Measurements from ENCODE around the gene CFAP57. TPM values are rescaled to one million over a fixed set of nuclear protein-coding genes. Genes with fewer than 3 reads are reported as not detected.

Gene CFAP57
- total and polyA plus RNA-seq, 9 of the 15 experiments (the other 6 are each of a cell fraction or from before 2014, with no cell fraction given) = 0.04 to 0.22 (median 0.07) TPM; not detected in 3

GRCh38 chr1:43184388-43184787 lies 12.3 kb downstream of the CFAP57 start (continued):
- TF ChIP-seq MAFG (tag; conservative IDR thresholded peaks at IDR 0.05) (no peak), DNMT1 (IDR thresholded peaks at IDR 0.05) (no peak), NR1H2 (CRISPR knock-in tag; IDR thresholded peaks at IDR 0.05) (no peak), ATF7 (IDR thresholded peaks at IDR 0.05) (no peak), ZNF324 (CRISPR knock-in tag; IDR thresholded peaks at IDR 0.05) (no peak), ZNF280B (CRISPR knock-in tag; IDR thresholded peaks at IDR 0.05) (no peak), RHOXF2B (CRISPR knock-in tag; conservative IDR thresholded peaks at IDR 0.05) (no peak), NKRF (IDR thresholded peaks at IDR 0.05; ENCODE audit: borderline replicate concordance) (no peak), CUX1 (CRISPR knock-in tag; IDR thresholded peaks at IDR 0.05) (no peak), ZNF282 (CRISPR knock-in tag; IDR thresholded peaks at IDR 0.05) (no peak), PBX2 (CRISPR knock-in tag; IDR thresholded peaks at IDR 0.05; ENCODE audit: low read depth) (no peak), PBX2 (tag; conservative IDR thresholded peaks at IDR 0.05; ENCODE audit: low read depth) (no peak), ADNP (tag; IDR thresholded peaks at IDR 0.05) (peak; percentile 61), EZH2 (IDR thresholded peaks at IDR 0.05; ENCODE audit: borderline replicate concordance, low read depth, low read length) (no peak), BCL6 (CRISPR knock-in tag; IDR thresholded peaks at IDR 0.05) (no peak), CCNT2 (IDR thresholded peaks at IDR 0.05; ENCODE audit: borderline replicate concordance, extremely low read depth, insufficient read length, low read depth, low read length) (no peak), MED1 (CRISPR knock-in tag; IDR thresholded peaks at IDR 0.05; ENCODE audit: borderline replicate concordance) (no peak)

Measured in K562 (cell line).